Measurements from ENCODE around the gene SLC1A2.

Gene SLC1A2

GRCh38 chr11:35302398-35302797 is 117.0 kb downstream of the SLC1A2 start:
- no peak for DNase-seq (ENCODE audit: low spot score)

GRCh38 chr11:35298369-35298768 is 121.0 kb downstream of the SLC1A2 start:
- DNase-seq (ENCODE audit: low spot score), result no peak

- DNase-seq (ENCODE audit: low spot score), result no peak
Observed at GRCh38 chr11:35295751-35296150, 123.6 kb downstream of the SLC1A2 start.

- no peak for DNase-seq (ENCODE audit: low spot score)
Observed at GRCh38 chr11:35293699-35294098, 125.7 kb downstream of the SLC1A2 start.

- DNase-seq (ENCODE audit: low spot score), result no peak
Observed at GRCh38 chr11:35293035-35293434, 126.3 kb downstream of the SLC1A2 start.

- DNase-seq (ENCODE audit: low spot score), result no peak
Observed at GRCh38 chr11:35292279-35292678, 127.1 kb downstream of the SLC1A2 start.

GRCh38 chr11:35290876-35291275 is 128.5 kb downstream of the SLC1A2 start:
- no peak for DNase-seq (ENCODE audit: low spot score)

GRCh38 chr11:35289821-35290220 is 129.5 kb downstream of the SLC1A2 start:
- DNase-seq (ENCODE audit: low spot score), result no peak

GRCh38 chr11:35288817-35289541 is 130.4 kb downstream of the SLC1A2 start:
- no peak for DNase-seq (ENCODE audit: low spot score)

GRCh38 chr11:35288309-35288708 is 131.0 kb downstream of the SLC1A2 start:
- DNase-seq (ENCODE audit: low spot score), result no peak

- DNase-seq (ENCODE audit: low spot score), result no peak
Observed at GRCh38 chr11:35287344-35287890, 131.9 kb downstream of the SLC1A2 start.

GRCh38 chr11:35286126-35286525 is 133.2 kb downstream of the SLC1A2 start:
- DNase-seq (ENCODE audit: low spot score), result no peak

GRCh38 chr11:35285471-35285870 is 133.9 kb downstream of the SLC1A2 start:
- DNase-seq (ENCODE audit: low spot score), result no peak

- DNase-seq (ENCODE audit: low spot score), result no peak
Observed at GRCh38 chr11:35282221-35282882, 137.0 kb downstream of the SLC1A2 start.

GRCh38 chr11:35281169-35281688 is 138.1 kb downstream of the SLC1A2 start:
- no peak for DNase-seq (ENCODE audit: low spot score)

- no peak for DNase-seq (ENCODE audit: low spot score)
Observed at GRCh38 chr11:35280727-35281126, 138.6 kb downstream of the SLC1A2 start.

GRCh38 chr11:35277827-35278226 is 141.5 kb downstream of the SLC1A2 start:
- no peak for DNase-seq (ENCODE audit: low spot score)

- no peak for DNase-seq (ENCODE audit: low spot score)
Observed at GRCh38 chr11:35276396-35277145, 142.8 kb downstream of the SLC1A2 start.

GRCh38 chr11:35275786-35276170 is 143.6 kb downstream of the SLC1A2 start:
- no peak for DNase-seq (ENCODE audit: low spot score)

GRCh38 chr11:35274909-35275785 is 144.2 kb downstream of the SLC1A2 start:
- no peak for DNase-seq (ENCODE audit: low spot score)

- DNase-seq (ENCODE audit: low spot score), result no peak
Observed at GRCh38 chr11:35272391-35272902, 146.9 kb downstream of the SLC1A2 start.

All from HuH-7 (cell line).